Hepatocyte (in vitro differentiated cells): ENCODE data around the gene PTGS1. TPM values are rescaled to one million over a fixed set of nuclear protein-coding genes. Genes with fewer than 3 reads are reported as not detected.
A peak's percentile ranks its signal among the peaks of the same experiment; 100 is the strongest.

Experiments
- DNase-seq: peaks from one replicate; pipeline ENCODE4 v3.0.0-alpha.2; 2016; ENCODE audit warnings: low spot score
- H2AFZ ChIP-seq: fragments of 200-600 bp; sonication (generic); 2 replicates; pipeline ENCODE4 v1.6.0; 2016; ENCODE audit warnings: antibody characterized with exemption, mild to moderate bottlenecking
- H3K27ac ChIP-seq: fragments of 200-600 bp; sonication (generic); 2 replicates; pipeline ENCODE4 v1.5.1; 2016; ENCODE audit warnings: mild to moderate bottlenecking
- H3K27me3 ChIP-seq: fragments of 200-600 bp; sonication (generic); 2 replicates; pipeline ENCODE4 v1.6.1; 2016
- H3K36me3 ChIP-seq: fragments of 200-600 bp; sonication (generic); replicated peaks from 2 replicates; pipeline ENCODE4 v1.5.1; 2016; ENCODE audit warnings: low read depth; ENCODE audit not compliant: insufficient read depth
- H3K4me1 ChIP-seq: fragments of 200-600 bp; sonication (generic); 2 replicates; pipeline ENCODE4 v1.5.1; 2016; ENCODE audit warnings: mild to moderate bottlenecking, moderate library complexity; ENCODE audit not compliant: insufficient read depth
- H3K4me2 ChIP-seq: fragments of 200-600 bp; sonication (generic); 2 replicates; pipeline ENCODE4 v1.6.0; 2016
- H3K4me3 ChIP-seq: fragments of 200-600 bp; sonication (generic); 2 replicates; pipeline ENCODE4 v1.5.1; 2016; ENCODE audit warnings: mild to moderate bottlenecking
- H3K79me2 ChIP-seq: fragments of 200-600 bp; sonication (generic); 2 replicates; pipeline ENCODE4 v1.6.0; 2017; ENCODE audit warnings: mild to moderate bottlenecking
- H3K9me2 ChIP-seq: fragments of 200-600 bp; sonication (generic); replicated peaks from 2 replicates; pipeline ENCODE4 v1.6.0; 2017; ENCODE audit warnings: mild to moderate bottlenecking; ENCODE audit not compliant: insufficient read depth
- H3K9me3 ChIP-seq: fragments of 200-600 bp; sonication (generic); 2 replicates; pipeline ENCODE4 v1.5.1; 2016; ENCODE audit warnings: low read depth, mild to moderate bottlenecking
- H4K20me1 ChIP-seq: fragments of 200-600 bp; sonication (generic); 2 replicates; pipeline ENCODE4 v1.6.0; 2016; ENCODE audit warnings: mild to moderate bottlenecking; ENCODE audit not compliant: insufficient read depth, poor library complexity, severe bottlenecking
- EZH2 ChIP-seq: fragments of 200-600 bp; sonication (generic); IDR thresholded peaks from 2 replicates; pipeline ENCODE4 v1.6.1; 2016; ENCODE audit warnings: antibody characterized with exemption, mild to moderate bottlenecking, borderline replicate concordance
- EZH2phosphoT487 ChIP-seq: fragments of 200-600 bp; sonication (generic); IDR thresholded peaks from one replicate; pipeline ENCODE4 v1.6.1; 2018; ENCODE audit warnings: antibody characterized with exemption, mild to moderate bottlenecking, low read depth, moderate library complexity; ENCODE audit not compliant: unreplicated experiment, severe bottlenecking
- WGBS: methylation state at CpG from one replicate; pipeline ENCODE4 v1.1.6; 2016; ENCODE audit warnings: low lambda C conversion rate; ENCODE audit errors: missing lambda C conversion rate; 5-methylcytosine and 5-hydroxymethylcytosine counted together
- polyA plus RNA-seq: library from polyadenylated mRNA; unstranded; fragments of >200 nt; fragmentation: Nextera tagmentation; extraction: Ambion mirVana; gene quantifications from 2 replicates; pipeline ENCODE4 v1.2.1, GENCODE V29; 2016
- total RNA-seq: library from RNA; depleted of rRNA; stranded (reverse); fragments of >200 nt; gene quantifications from 2 replicates; pipeline ENCODE4 v1.2.3, GENCODE V29; 2014
- TF ChIP-seq, protein P1 (sequence below): fragments of 200-600 bp; sonication (generic); IDR thresholded peaks from 2 replicates; pipeline ENCODE4 v1.5.1; 2016; ENCODE audit warnings: antibody characterized with exemption, mild to moderate bottlenecking; ENCODE audit not compliant: poor library complexity

The PTGS1 gene
- total and polyA plus RNA-seq, 2 experiments from 2014 or later = 4.2 to 7.3 TPM

- H3K36me3 ChIP-seq = no peaks in the 10 kb centered on the region
- H4K20me1 ChIP-seq = no peaks in the 10 kb centered on the region
- no peak for DNase-seq
- no peaks in the 10 kb centered on the region for H3K27me3 ChIP-seq
- no peaks in the 10 kb centered on the region for H3K79me2 ChIP-seq
- H3K27ac ChIP-seq = no peak overlapping the region
- no peaks in the 10 kb centered on the region for H3K9me2 ChIP-seq
- 76% methylated on average over 8 of the region's 8 CpGs for WGBS
- no peak overlapping the region for H3K4me2 ChIP-seq
- H3K9me3 ChIP-seq = no peaks in the 10 kb centered on the region
- no peak overlapping the region for H3K4me3 ChIP-seq
- no peak overlapping the region for H2AFZ ChIP-seq
- TF ChIP-seq EZH2 (no peak), EZH2phosphoT487 (no peak)
- TF ChIP-seq, protein P1, sequence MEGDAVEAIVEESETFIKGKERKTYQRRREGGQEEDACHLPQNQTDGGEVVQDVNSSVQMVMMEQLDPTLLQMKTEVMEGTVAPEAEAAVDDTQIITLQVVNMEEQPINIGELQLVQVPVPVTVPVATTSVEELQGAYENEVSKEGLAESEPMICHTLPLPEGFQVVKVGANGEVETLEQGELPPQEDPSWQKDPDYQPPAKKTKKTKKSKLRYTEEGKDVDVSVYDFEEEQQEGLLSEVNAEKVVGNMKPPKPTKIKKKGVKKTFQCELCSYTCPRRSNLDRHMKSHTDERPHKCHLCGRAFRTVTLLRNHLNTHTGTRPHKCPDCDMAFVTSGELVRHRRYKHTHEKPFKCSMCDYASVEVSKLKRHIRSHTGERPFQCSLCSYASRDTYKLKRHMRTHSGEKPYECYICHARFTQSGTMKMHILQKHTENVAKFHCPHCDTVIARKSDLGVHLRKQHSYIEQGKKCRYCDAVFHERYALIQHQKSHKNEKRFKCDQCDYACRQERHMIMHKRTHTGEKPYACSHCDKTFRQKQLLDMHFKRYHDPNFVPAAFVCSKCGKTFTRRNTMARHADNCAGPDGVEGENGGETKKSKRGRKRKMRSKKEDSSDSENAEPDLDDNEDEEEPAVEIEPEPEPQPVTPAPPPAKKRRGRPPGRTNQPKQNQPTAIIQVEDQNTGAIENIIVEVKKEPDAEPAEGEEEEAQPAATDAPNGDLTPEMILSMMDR = no peak
- no peaks in the 10 kb centered on the region for H3K4me1 ChIP-seq
Observed at GRCh38 chr9:122393284-122393983, 22.6 kb downstream of the PTGS1 start.

GRCh38 chr9:122394265-122395125 is 23.7 kb downstream of the PTGS1 start:
- no peak for DNase-seq
- 62% methylated on average over 9 of the region's 9 CpGs for WGBS
- Histone ChIP-seq H3K27me3 (no peaks in the 10 kb centered on the region), H3K4me1 (no peaks in the 10 kb centered on the region), H3K4me2 (no peak overlapping the region), H3K9me3 (no peaks in the 10 kb centered on the region), H3K27ac (peak overlapping the region; percentile 12), H3K36me3 (no peaks in the 10 kb centered on the region), H4K20me1 (no peaks in the 10 kb centered on the region), H3K9me2 (no peaks in the 10 kb centered on the region), H3K4me3 (no peak overlapping the region), H2AFZ (no peak overlapping the region), H3K79me2 (no peaks in the 10 kb centered on the region)
- TF ChIP-seq EZH2phosphoT487 (no peak), EZH2 (no peak)
- TF ChIP-seq, protein P1 = no peak

DNA sequence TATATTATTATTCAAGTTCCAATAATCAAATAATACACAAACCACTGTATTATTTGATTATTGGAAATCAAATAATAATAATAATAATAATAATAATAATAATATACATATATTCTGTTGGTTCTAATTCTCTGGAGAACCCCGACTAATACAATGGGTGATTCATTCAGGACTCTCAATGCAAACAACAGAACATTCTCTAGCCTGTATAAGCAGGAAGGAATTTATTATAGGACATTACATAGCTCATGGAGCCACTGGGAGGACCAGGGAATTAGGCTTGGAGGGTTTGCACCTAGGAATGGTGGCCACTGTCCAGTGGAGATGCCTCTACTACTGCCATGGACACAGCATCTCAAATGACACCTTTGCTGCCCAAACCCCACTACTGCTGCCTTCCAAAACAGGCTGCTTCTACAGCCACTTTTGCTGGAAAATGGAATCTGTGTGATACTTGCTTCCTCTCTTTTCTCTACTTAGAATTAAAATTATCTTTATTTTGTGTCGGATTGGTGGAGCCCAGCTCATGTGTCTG is 25.9 kb downstream of the PTGS1 start:
- Histone ChIP-seq H3K27ac (no peak overlapping the region), H3K9me3 (no peaks in the 10 kb centered on the region), H3K9me2 (no peaks in the 10 kb centered on the region), H3K79me2 (no peaks in the 10 kb centered on the region), H4K20me1 (no peaks in the 10 kb centered on the region), H2AFZ (no peak overlapping the region), H3K4me3 (no peak overlapping the region), H3K4me2 (no peak overlapping the region), H3K36me3 (no peaks in the 10 kb centered on the region), H3K4me1 (no peaks in the 10 kb centered on the region), H3K27me3 (no peaks in the 10 kb centered on the region)
- DNase-seq = no peak
- 78% methylated on average over 2 of the region's 2 CpGs for WGBS
- TF ChIP-seq, protein P1 = no peak
- TF ChIP-seq EZH2 (no peak), EZH2phosphoT487 (no peak)
